GM15510 (cell line): ENCODE data around the gene INO80C.

ENCODE experiments used
- POLR2A ChIP-seq: IDR thresholded peaks from 3 replicates; pipeline ENCODE4 v1.6.1; 2011; ENCODE audit warnings: borderline replicate concordance; ENCODE audit not compliant: insufficient read length; ENCODE audit errors: extremely low read depth

Gene INO80C, protein sequence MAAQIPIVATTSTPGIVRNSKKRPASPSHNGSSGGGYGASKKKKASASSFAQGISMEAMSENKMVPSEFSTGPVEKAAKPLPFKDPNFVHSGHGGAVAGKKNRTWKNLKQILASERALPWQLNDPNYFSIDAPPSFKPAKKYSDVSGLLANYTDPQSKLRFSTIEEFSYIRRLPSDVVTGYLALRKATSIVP

DNA sequence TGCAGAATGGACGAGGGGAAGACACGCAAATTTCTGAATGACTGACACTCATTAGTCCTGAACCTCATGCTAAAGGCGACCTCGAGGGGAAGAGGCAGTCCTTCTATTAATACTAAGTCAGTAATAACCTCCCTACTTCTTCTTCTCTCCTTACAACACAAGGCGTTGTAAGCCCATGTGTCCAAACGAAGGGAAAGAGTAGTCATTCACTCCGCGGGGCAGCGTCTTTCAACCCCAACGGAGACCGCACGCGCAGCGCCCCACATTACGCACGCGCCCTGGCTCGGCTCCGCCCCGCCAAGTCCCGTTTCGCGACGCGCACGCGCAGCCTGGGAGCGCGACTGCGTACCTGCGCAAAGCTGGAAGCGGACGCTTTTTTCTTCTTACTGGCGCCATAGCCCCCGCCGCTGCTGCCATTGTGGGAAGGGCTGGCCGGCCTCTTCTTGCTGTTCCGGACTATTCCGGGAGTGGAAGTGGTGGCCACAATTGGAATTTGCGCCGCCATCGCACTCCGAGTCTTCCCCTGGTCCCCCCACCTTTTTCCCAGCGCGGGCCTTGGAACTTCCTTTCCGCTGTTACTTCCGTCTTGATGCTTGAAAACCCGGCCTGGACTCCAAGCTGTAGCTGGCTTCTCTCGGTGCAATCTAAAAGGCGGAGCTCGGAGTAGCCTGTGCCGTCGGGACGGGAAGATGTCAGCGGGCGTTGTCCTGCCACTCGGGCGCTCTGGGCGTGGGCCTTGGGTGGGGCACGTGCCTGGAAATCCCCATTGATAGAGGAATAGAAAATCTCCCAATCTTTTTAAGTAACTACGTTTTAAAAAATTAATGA lies at the start of gene INO80C:
TSS of gene INO80C (minus strand) at position 591 of the 828 bp plus-strand sequence. CDS start at position 505, 86 bp downstream.
- peak; percentile 95 for TF ChIP-seq POLR2A

GRCh38 chr18:35547008-35547605 lies 49.3 kb upstream of the INO80C start:
- TF ChIP-seq POLR2A, result no peak

GRCh38 chr18:35542356-35542755 lies 44.6 kb upstream of the INO80C start:
- TF ChIP-seq POLR2A, result no peak

- TF ChIP-seq POLR2A, result no peak
Measured at GRCh38 chr18:35535297-35535696, 37.5 kb upstream of the INO80C start.

- no peak for TF ChIP-seq POLR2A
Measured at GRCh38 chr18:35533916-35534405, 36.2 kb upstream of the INO80C start.

DNA sequence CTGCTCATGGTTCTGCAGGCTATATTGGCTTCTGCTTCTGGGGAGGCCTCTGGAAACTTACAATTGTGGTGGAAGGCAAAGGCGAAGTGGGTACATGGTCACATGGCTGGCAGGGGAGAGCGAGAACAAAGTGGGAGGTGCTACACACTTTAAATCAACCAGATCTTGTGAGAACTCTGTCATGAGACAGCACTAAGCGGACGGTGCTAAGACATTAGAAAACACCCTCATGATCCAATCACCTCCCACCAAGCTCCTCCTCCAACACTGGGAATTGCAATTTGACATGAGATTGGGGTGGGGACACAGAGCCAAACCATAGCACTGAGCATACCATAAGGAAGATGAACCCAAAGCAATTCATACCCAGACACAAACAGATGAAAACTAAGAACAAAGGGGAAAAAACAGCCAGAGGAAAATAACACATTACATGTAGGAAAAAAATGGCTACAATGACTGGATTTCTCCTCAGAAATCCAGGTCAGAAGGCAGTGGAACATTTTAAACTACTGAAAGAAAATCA lies 31.1 kb upstream of the INO80C start:
- TF ChIP-seq POLR2A, result no peak

- no peak for TF ChIP-seq POLR2A
Measured at GRCh38 chr18:35526495-35527059, 28.8 kb upstream of the INO80C start.

- no peak for TF ChIP-seq POLR2A
Measured at GRCh38 chr18:35525795-35526494, 28.2 kb upstream of the INO80C start.

DNA sequence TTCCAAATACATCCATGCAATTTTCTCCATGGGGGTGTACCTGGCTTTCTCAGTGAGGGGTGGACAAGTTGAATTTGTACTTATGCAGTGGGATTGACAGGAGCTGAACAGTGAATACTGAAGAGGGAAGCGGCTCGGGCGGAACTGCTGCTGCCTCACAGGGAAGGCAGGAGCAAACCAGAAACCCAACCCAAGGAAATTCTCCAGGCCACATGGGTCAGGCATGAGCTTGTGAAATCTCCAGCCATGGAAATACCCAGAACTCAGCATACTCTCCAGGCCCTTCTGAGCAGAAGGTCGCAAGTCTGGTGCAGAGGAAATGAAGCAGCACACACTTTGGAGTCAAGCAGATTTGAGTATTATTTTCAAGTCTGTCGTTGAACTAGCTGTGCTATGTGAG lies 26.5 kb upstream of the INO80C start:
- TF ChIP-seq POLR2A, result no peak

DNA sequence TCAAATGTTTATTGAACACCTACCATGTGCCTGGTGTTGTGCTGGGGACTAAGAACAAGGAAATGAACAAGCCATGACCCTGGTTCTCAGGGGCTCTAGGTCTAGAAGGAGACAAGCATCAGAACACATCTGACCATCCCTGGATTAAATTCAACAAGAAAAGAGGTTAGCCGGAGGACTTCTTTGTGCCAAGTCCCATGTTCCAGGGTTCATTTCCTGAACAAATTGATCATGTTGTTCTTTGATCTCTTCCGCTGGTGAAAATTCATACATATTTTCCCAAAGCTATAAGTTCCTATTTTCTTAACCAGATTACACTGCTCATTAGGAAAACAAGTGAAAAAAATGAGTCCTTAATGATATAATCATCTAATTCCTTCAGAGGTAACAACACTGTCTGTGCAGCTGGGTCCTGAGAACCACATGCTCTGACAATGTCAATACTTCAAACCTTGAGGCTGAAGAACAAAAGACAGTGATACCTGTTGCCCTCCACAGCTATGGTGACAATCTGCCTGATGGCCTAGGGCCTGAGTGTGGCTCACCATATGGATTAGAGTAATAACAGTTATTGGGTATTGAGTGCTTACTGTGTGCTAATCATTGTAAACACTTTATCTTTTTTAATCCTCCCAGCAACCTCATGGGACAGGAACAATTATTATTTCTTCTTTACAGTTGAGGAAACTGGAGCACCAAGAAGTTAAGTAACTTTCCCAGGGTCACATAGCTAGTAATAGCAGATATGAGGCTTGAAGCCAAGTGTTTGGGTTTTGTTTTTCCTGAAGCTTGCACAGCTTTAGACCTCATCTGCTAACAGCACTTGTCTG lies 24.6 kb upstream of the INO80C start:
- no peak for TF ChIP-seq POLR2A

DNA sequence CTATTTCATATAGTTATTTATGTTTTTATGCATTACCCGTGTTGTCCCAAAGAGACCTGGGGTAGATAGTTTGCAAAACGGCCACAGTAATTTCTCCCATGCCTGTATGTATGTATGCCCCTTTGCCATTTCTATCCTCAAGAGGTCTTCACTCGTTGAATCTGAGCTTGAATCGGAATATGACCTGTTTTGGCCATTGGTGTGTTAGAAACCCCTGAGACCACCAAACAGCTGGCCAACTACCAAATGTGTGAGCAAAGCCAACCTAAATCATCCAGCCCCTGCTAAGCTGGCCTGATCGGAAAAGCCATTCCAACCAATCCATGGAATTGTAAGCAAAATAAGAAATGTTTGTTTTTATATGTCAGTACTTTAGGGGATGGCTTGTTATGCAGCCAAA lies 23.4 kb upstream of the INO80C start:
- no peak for TF ChIP-seq POLR2A

- TF ChIP-seq POLR2A, result no peak
Measured at GRCh38 chr18:35519148-35519899, 21.6 kb upstream of the INO80C start.

DNA sequence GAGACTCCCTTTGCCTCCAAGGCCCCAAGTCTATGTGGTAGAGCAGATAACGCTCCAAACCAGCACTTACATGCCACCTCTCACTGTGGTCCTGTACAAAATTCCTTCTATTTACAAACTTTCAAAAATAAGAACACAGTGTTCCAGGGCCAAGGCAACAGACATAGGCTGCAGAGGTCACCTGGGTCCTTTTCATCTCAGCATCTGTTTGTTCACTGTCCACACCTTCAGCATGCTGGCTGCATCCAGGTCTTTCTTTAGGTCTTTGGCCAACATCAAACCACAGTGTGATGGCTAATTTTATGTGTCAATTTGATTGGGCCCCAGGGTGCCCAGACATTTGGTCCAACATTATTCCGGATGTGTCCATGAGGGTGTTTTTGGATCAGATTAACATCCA lies 20.0 kb upstream of the INO80C start:
- no peak for TF ChIP-seq POLR2A
